ENCODE data around the gene EEFSEC.

DNA sequence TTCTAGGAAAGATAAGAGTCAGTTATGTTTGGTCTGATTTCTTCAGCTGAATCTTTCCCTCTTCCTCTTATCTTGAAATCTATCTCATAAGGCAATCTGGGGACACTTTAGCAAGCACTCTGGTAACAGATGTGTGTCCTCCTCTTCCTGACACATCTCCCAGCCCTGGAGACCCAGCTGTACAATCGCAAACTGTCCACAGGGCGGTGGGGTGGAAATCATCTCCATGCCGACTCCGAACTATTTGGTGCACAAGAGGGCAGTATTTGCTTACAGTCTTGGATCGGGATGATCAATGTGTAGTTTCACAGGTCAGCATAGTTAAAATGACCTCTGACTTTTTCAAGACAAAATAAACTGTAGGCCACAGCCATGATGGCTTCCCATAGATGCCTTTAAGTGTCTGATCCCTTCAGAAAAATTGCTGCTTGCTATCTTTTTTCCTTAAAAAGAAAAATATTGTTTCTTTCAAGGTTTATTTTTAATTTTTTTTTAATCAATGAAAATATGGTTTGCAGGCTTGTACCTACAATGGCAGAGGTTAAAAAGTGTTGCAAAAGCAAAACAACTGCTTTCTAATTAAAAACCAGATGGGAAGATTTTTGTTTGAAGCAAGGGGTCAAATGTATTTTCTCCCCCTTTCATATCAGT lies 17.7 kb downstream of the EEFSEC start:
- TF ChIP-seq, protein P1, sequence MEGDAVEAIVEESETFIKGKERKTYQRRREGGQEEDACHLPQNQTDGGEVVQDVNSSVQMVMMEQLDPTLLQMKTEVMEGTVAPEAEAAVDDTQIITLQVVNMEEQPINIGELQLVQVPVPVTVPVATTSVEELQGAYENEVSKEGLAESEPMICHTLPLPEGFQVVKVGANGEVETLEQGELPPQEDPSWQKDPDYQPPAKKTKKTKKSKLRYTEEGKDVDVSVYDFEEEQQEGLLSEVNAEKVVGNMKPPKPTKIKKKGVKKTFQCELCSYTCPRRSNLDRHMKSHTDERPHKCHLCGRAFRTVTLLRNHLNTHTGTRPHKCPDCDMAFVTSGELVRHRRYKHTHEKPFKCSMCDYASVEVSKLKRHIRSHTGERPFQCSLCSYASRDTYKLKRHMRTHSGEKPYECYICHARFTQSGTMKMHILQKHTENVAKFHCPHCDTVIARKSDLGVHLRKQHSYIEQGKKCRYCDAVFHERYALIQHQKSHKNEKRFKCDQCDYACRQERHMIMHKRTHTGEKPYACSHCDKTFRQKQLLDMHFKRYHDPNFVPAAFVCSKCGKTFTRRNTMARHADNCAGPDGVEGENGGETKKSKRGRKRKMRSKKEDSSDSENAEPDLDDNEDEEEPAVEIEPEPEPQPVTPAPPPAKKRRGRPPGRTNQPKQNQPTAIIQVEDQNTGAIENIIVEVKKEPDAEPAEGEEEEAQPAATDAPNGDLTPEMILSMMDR (conservative IDR thresholded peaks at IDR 0.05; ENCODE audit: low read depth, low read length) = peak; percentile 79
- no peak for TF ChIP-seq EZH2 (IDR thresholded peaks at IDR 0.05; ENCODE audit: low read length, unreplicated experiment)
- no peak for TF ChIP-seq EZH2phosphoT487 (IDR thresholded peaks at IDR 0.05; ENCODE audit: borderline replicate concordance, low read length)

Data from PC-3 (cell line).